Measurements from ENCODE around the gene SLC39A3. TPM values are rescaled to one million over a fixed set of nuclear protein-coding genes. Genes with fewer than 3 reads are reported as not detected.

SLC39A3 gene
- total RNA-seq, 1 experiment from 2014 or later, result 28.2 TPM

DNA sequence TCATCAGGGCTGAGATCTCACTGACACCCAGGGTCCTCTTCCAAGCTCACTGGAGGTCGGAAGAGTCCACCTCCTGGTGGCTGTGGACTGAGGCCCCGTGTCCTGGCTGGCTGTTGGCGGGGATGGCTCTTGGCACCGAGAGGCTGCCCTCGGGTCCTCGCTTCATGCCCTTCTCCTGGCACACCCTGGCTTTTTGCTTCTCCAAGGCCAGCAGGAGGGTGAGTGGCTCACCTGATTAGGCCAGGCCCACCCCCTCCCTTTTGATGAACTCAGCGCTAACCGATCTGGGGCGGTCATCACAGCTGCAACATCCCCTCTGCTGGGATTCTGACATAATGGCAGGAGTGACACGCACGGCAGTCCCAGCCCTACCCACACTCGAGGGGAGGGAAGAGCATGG, 4.4 kb downstream of the SLC39A3 start:
- intact Hi-C loops (cut with micrococcal nuclease; ENCODE audit: unreplicated experiment), result no loop called here
- no TSS peak for BruUV-seq (replicated peaks)
- CTCF ChIA-PET, result no interaction called here
- H3K27me3 Mint-ChIP-seq (ENCODE audit: unreplicated experiment), result no peaks in the 10 kb centered on the region
- H3K4me1 Mint-ChIP-seq (ENCODE audit: low read depth, unreplicated experiment), result no peaks in the 10 kb centered on the region
- H3K9me3 Mint-ChIP-seq (ENCODE audit: low read depth, unreplicated experiment), result no peaks in the 10 kb centered on the region
- DNase-seq, result no peak
- no peak overlapping the region for H3K4me3 Mint-ChIP-seq (ENCODE audit: low read depth, unreplicated experiment)
- H3K27ac Mint-ChIP-seq (ENCODE audit: unreplicated experiment), result no peak overlapping the region
- TF ChIP-seq, protein P1, sequence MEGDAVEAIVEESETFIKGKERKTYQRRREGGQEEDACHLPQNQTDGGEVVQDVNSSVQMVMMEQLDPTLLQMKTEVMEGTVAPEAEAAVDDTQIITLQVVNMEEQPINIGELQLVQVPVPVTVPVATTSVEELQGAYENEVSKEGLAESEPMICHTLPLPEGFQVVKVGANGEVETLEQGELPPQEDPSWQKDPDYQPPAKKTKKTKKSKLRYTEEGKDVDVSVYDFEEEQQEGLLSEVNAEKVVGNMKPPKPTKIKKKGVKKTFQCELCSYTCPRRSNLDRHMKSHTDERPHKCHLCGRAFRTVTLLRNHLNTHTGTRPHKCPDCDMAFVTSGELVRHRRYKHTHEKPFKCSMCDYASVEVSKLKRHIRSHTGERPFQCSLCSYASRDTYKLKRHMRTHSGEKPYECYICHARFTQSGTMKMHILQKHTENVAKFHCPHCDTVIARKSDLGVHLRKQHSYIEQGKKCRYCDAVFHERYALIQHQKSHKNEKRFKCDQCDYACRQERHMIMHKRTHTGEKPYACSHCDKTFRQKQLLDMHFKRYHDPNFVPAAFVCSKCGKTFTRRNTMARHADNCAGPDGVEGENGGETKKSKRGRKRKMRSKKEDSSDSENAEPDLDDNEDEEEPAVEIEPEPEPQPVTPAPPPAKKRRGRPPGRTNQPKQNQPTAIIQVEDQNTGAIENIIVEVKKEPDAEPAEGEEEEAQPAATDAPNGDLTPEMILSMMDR (IDR thresholded peaks at IDR 0.05; ENCODE audit: unreplicated experiment), result no peak
- peaks cover 15% of the 10 kb centered on the region for H3K36me3 Mint-ChIP-seq (ENCODE audit: insufficient read depth, unreplicated experiment)

DNA sequence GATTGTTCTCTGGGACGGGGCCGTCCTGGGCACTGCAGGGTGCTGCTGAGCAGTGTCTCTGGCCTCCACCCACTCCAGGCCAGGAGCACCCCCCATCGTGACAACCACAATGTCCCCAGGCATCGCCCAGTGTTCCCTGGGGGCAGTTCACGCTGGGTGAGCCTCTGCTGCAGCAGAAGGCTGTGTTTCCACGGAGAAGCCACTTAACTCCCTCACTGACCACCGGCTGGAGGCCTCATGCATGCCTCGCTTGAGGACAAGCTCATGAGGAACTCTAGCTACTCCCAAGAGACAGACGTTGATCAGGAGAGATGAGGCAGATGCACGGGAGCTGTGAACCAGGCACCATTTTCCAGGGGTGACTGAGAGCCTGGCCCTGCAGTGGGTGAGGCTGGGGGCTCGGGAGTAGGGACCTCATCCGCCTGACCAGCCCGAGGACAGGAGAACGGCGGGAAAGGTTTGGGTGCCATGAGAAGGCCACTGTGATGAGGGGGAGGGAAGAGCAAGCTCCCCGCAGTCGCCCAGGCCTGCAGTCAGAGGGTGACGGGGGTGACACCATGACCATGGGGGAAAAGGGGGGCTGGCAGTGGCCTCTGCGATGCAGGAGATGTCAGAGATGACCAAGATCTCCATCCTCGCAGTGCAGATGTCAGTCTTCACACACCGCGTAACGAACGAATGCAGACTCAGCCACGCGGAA, 5.1 kb downstream of the SLC39A3 start:
- Mint-ChIP-seq H3K27ac (ENCODE audit: unreplicated experiment) (no peak overlapping the region), H3K36me3 (ENCODE audit: insufficient read depth, unreplicated experiment) (peaks cover 8% of the 10 kb centered on the region), H3K4me1 (ENCODE audit: low read depth, unreplicated experiment) (no peaks in the 10 kb centered on the region), H3K27me3 (ENCODE audit: unreplicated experiment) (no peaks in the 10 kb centered on the region), H3K4me3 (ENCODE audit: low read depth, unreplicated experiment) (no peak overlapping the region), H3K9me3 (ENCODE audit: low read depth, unreplicated experiment) (no peaks in the 10 kb centered on the region)
- BruUV-seq (replicated peaks), result no TSS peak
- TF ChIP-seq, protein P1 (IDR thresholded peaks at IDR 0.05; ENCODE audit: unreplicated experiment), result no peak
- CTCF ChIA-PET, result no interaction called here
- DNase-seq, result no peak
- intact Hi-C loops (cut with micrococcal nuclease; ENCODE audit: unreplicated experiment), result no loop called here

DNA sequence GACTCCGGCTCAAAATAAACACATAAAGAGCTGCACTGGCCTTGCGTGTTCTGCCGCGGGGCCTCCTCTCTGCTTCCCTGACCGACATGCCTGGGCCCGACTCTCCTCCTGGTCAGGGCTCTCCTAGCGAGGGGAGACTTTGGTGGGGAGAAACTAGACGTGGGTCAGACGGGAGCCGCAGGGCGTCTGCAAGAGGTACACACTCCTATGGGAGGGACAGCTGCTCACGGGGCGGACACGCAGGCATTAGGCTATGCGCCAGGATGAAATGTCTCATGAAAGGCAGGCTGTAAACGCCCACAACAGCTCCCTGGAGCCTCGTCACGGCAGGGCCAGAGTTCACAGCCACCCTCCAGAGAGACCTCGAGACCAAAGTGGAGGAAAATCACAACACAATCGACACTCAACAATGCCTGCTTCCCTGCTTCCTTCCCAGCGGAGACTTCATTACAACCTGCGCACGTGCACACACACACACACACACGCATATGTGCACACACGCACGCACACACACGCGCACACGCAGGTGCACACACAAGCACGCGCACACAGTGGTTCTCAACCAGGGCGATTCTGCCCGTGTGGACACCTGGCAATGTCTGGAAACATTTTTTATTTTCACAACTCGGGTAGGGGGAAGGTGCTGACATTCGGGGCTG, 5.8 kb downstream of the SLC39A3 start:
- Mint-ChIP-seq H3K36me3 (ENCODE audit: insufficient read depth, unreplicated experiment) (peaks cover 1% of the 10 kb centered on the region), H3K27ac (ENCODE audit: unreplicated experiment) (no peak overlapping the region), H3K4me1 (ENCODE audit: low read depth, unreplicated experiment) (no peaks in the 10 kb centered on the region), H3K4me3 (ENCODE audit: low read depth, unreplicated experiment) (no peak overlapping the region), H3K27me3 (ENCODE audit: unreplicated experiment) (peaks cover under 1% of the 10 kb centered on the region), H3K9me3 (ENCODE audit: low read depth, unreplicated experiment) (no peaks in the 10 kb centered on the region)
- CTCF ChIA-PET, result interaction anchor here (0.6 kb wide), 1 partner anchor 11 kb away, joined by 3 read pairs; no protein-coding TSS in a partner anchor
- intact Hi-C loops (cut with micrococcal nuclease; ENCODE audit: unreplicated experiment), result no loop called here
- BruUV-seq (replicated peaks), result no TSS peak
- DNase-seq, result no peak
- TF ChIP-seq, protein P1 (IDR thresholded peaks at IDR 0.05; ENCODE audit: unreplicated experiment), result no peak

DNA sequence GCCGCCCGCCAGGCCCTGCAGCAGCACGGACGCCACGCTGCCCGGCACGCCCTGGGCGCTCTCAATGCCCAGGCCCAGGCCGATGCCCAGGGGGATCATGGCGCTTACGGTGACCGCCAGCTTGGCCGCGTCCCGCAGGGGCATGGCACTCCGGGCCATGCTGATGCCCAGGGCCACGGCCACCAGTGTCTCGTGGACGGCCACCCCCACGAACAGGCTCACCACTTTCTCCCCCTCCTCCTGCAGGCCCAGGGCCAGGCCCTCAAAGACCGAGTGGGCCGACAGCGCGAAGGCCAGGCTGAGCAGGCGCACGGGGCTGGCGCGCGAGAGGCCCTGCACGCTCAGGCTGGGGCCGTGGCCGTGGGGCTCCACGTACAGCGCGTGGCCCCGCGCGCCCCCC, 6.9 kb downstream of the SLC39A3 start:
- Mint-ChIP-seq H3K36me3 (ENCODE audit: insufficient read depth, unreplicated experiment) (peaks cover 4% of the 10 kb centered on the region), H3K27me3 (ENCODE audit: unreplicated experiment) (peaks cover 10% of the 10 kb centered on the region), H3K9me3 (ENCODE audit: low read depth, unreplicated experiment) (no peaks in the 10 kb centered on the region), H3K4me1 (ENCODE audit: low read depth, unreplicated experiment) (no peaks in the 10 kb centered on the region), H3K27ac (ENCODE audit: unreplicated experiment) (no peak overlapping the region), H3K4me3 (ENCODE audit: low read depth, unreplicated experiment) (no peak overlapping the region)
- no TSS peak for BruUV-seq (replicated peaks)
- TF ChIP-seq, protein P1 (IDR thresholded peaks at IDR 0.05; ENCODE audit: unreplicated experiment), result no peak
- no peak for DNase-seq
- intact Hi-C loops (cut with micrococcal nuclease; ENCODE audit: unreplicated experiment), result no loop called here
- CTCF ChIA-PET, result no interaction called here
